NT2/D1 (cell line): Measurements from ENCODE around the gene HIRA.
A peak's percentile ranks its signal among the peaks of the same experiment; 100 is the strongest.

ENCODE experiments used
- DNase-seq: peaks from one replicate; pipeline ENCODE4 v3.0.0-alpha.2; 2011; ENCODE audit warnings: low read depth, low spot score
- H3K27me3 ChIP-seq: 2 replicates; pipeline ENCODE4 v1.6.0; 2011; ENCODE audit warnings: mild to moderate bottlenecking; ENCODE audit not compliant: insufficient read length, insufficient read depth
- H3K36me3 ChIP-seq: 2 replicates; pipeline ENCODE4 v1.6.1; 2011; ENCODE audit warnings: mild to moderate bottlenecking, low read length, mixed read lengths; ENCODE audit not compliant: insufficient read depth, insufficient read length
- H3K4me1 ChIP-seq: 2 replicates; pipeline ENCODE4 v1.5.1; 2011; ENCODE audit not compliant: insufficient read depth, insufficient read length
- H3K4me3 ChIP-seq: 2 replicates; pipeline ENCODE4 v1.5.1; 2011; ENCODE audit warnings: low read depth; ENCODE audit not compliant: insufficient read length
- H3K9ac ChIP-seq: 2 replicates; pipeline ENCODE4 v1.6.0; 2011; ENCODE audit warnings: low read depth; ENCODE audit not compliant: insufficient read length
- H3K9me3 ChIP-seq: 2 replicates; pipeline ENCODE4 v1.5.1; 2011; ENCODE audit warnings: mild to moderate bottlenecking, low read length; ENCODE audit not compliant: insufficient read depth
- SUZ12 ChIP-seq: IDR thresholded peaks from 2 replicates; pipeline ENCODE4 v1.6.1; 2011; ENCODE audit not compliant: insufficient read length, insufficient read depth; ENCODE audit errors: extremely low read depth
- YY1 ChIP-seq: IDR thresholded peaks from 2 replicates; pipeline ENCODE4 v1.6.1; 2011; ENCODE audit not compliant: insufficient read length, insufficient read depth
- ZNF274 ChIP-seq: IDR thresholded peaks from 2 replicates; pipeline ENCODE4 v1.6.1; 2011; ENCODE audit warnings: mild to moderate bottlenecking, low read depth, low read length

Gene HIRA

GRCh38 chr22:19291580-19292457 is 139.7 kb downstream of the HIRA start, which contains the start of gene CLTCL1:
Gene CLTCL1 (minus strand): TSS chr22:19291719. CDS start chr22:19291641, 78 bp downstream.
- peak within 1 kb of the TSS; percentile 65 for H3K4me3 ChIP-seq
- no peak for TF ChIP-seq SUZ12
- TF ChIP-seq ZNF274: no peak
- no peak for TF ChIP-seq YY1
- peaks cover 16% of the 10 kb centered on the region for H3K27me3 ChIP-seq
- H3K4me1 ChIP-seq: peaks cover 12% of the 10 kb centered on the region
- H3K36me3 ChIP-seq: no peaks in the 10 kb centered on the region
- H3K9ac ChIP-seq: peak within 1 kb of the TSS; percentile 89
- H3K9me3 ChIP-seq: no peaks in the 10 kb centered on the region
- peak; percentile 48 for DNase-seq

- TF ChIP-seq SUZ12: no peak
- no peak for TF ChIP-seq ZNF274
- no peak for TF ChIP-seq YY1
- H3K4me1 ChIP-seq: peaks cover 12% of the 10 kb centered on the region
- no peaks in the 10 kb centered on the region for H3K9me3 ChIP-seq
- no peaks in the 10 kb centered on the region for H3K36me3 ChIP-seq
- peak overlapping the region; percentile 89 for H3K9ac ChIP-seq
- peaks cover 16% of the 10 kb centered on the region for H3K27me3 ChIP-seq
- H3K4me3 ChIP-seq: peak overlapping the region; percentile 65
- no peak for DNase-seq
Measured at GRCh38 chr22:19291218-19291579, 140.3 kb downstream of the HIRA start.

GRCh38 chr22:19290400-19291217 is 140.9 kb downstream of the HIRA start:
- Histone ChIP-seq H3K4me1 (peaks cover 12% of the 10 kb centered on the region), H3K9me3 (no peaks in the 10 kb centered on the region), H3K9ac (peak overlapping the region; percentile 89), H3K4me3 (peak overlapping the region; percentile 65), H3K27me3 (peaks cover 16% of the 10 kb centered on the region), H3K36me3 (no peaks in the 10 kb centered on the region)
- no peak for DNase-seq
- TF ChIP-seq ZNF274 (no peak), SUZ12 (no peak), YY1 (no peak)

GRCh38 chr22:19289475-19290161 is 141.9 kb downstream of the HIRA start:
- H3K9ac ChIP-seq: peak overlapping the region; percentile 34
- H3K4me3 ChIP-seq: no peak overlapping the region
- no peaks in the 10 kb centered on the region for H3K9me3 ChIP-seq
- DNase-seq: no peak
- no peaks in the 10 kb centered on the region for H3K36me3 ChIP-seq
- no peak for TF ChIP-seq SUZ12
- TF ChIP-seq ZNF274: no peak
- TF ChIP-seq YY1: no peak
- peaks cover 12% of the 10 kb centered on the region for H3K4me1 ChIP-seq
- peaks cover 16% of the 10 kb centered on the region for H3K27me3 ChIP-seq

GRCh38 chr22:19287889-19288288 is 143.6 kb downstream of the HIRA start:
- no peak overlapping the region for H3K4me3 ChIP-seq
- TF ChIP-seq YY1 (no peak), SUZ12 (no peak)
- no peaks in the 10 kb centered on the region for H3K36me3 ChIP-seq
- DNase-seq: no peak
- H3K4me1 ChIP-seq: peaks cover 12% of the 10 kb centered on the region
- peaks cover 14% of the 10 kb centered on the region for H3K27me3 ChIP-seq
- H3K9me3 ChIP-seq: no peaks in the 10 kb centered on the region
- no peak overlapping the region for H3K9ac ChIP-seq

- no peak overlapping the region for H3K4me3 ChIP-seq
- H3K9me3 ChIP-seq: no peaks in the 10 kb centered on the region
- no peaks in the 10 kb centered on the region for H3K36me3 ChIP-seq
- TF ChIP-seq YY1: no peak
- no peak for TF ChIP-seq SUZ12
- no peak for TF ChIP-seq ZNF274
- H3K27me3 ChIP-seq: peaks cover 7% of the 10 kb centered on the region
- DNase-seq: no peak
- no peak overlapping the region for H3K9ac ChIP-seq
- peaks cover 8% of the 10 kb centered on the region for H3K4me1 ChIP-seq
Measured at GRCh38 chr22:19287076-19287707, 144.3 kb downstream of the HIRA start.
